B cell (primary cell): ENCODE measurements around the gene TBC1D20. TPM values are rescaled to one million over a fixed set of nuclear protein-coding genes. Genes with fewer than 3 reads are reported as not detected.

Source experiments
- ATAC-seq: fragments of 200-7000 bp; cut with Tn5 transposase; one replicate; pipeline ENCODE4 v1.10.0; 2021; ENCODE audit warnings: low read depth, mild to moderate bottlenecking, moderate number of reproducible peaks, moderate library complexity
- CTCF ChIA-PET: fragments of 350-600 bp; sonication (Branson Sonifier 250); formaldehyde crosslinking; loops from one replicate; lab custom pipeline; 2021; ENCODE audit warnings: antibody characterized with exemption, inconsistent platforms; lab: Charles Lee
- POLR2A ChIA-PET: fragments of 350-600 bp; sonication (Branson Sonifier 250); formaldehyde crosslinking; loops from one replicate; lab custom pipeline; 2021; ENCODE audit warnings: antibody characterized with exemption; lab: Charles Lee
- DNase-seq: peaks from one replicate; pipeline ENCODE4 v3.0.0; 2013
- H2AFZ ChIP-seq: 2 replicates; pipeline ENCODE4 v1.6.1; 2012; ENCODE audit warnings: mild to moderate bottlenecking, low read depth, low read length; ENCODE audit not compliant: insufficient read depth, poor library complexity, severe bottlenecking
- H3K27ac ChIP-seq, 2 donors: 1 replicate in 1 of 2; 2 replicates in 1 of 2; pipeline ENCODE4 v1.5.1; 2012 to 2013; ENCODE audit warnings: low read length in 2 of 2, mild to moderate bottlenecking in 2 of 2, moderate library complexity in 1 of 2
- H3K27me3 ChIP-seq, 4 experiments: fragments of 200-600 bp in 1 of 4; sonication (generic) in 1 of 4; replicated peaks in 1 of 4; 1 replicate in 2 of 4; 2 replicates in 2 of 4; pipeline versions ENCODE4 v1.6.1 to v1.7.0; 2013 to 2016; ENCODE audit warnings: low read length in 3 of 4, mild to moderate bottlenecking in 2 of 4, mixed read lengths in 1 of 4, moderate library complexity in 1 of 4; ENCODE audit not compliant: insufficient read depth in 4 of 4, control insufficient read depth in 3 of 4; ENCODE audit errors: control extremely low read depth in 1 of 4
- H3K36me3 ChIP-seq, 2 experiments: replicated peaks in 1 of 2; 1 replicate in 1 of 2; 2 replicates in 1 of 2; pipeline versions ENCODE4 v1.6.1 to v1.7.1; 2013; ENCODE audit warnings: low read length in 1 of 2; ENCODE audit not compliant: insufficient read depth in 2 of 2, control insufficient read depth in 1 of 2; ENCODE audit errors: control extremely low read depth in 1 of 2, extremely low read depth in 1 of 2
- H3K4me1 ChIP-seq, 2 donors: fragments of 200-600 bp in 1 of 2; sonication (generic) in 1 of 2; 1 replicate in 1 of 2; 2 replicates in 1 of 2; pipeline versions ENCODE4 v1.5.1 to v1.6.1; 2013 to 2017; ENCODE audit warnings: low read length in 2 of 2; ENCODE audit not compliant: control insufficient read depth in 2 of 2, insufficient read depth in 2 of 2
- H3K4me2 ChIP-seq: replicated peaks from 2 replicates; pipeline ENCODE3; 2012; ENCODE audit warnings: mild to moderate bottlenecking, low read depth, low read length; ENCODE audit not compliant: poor library complexity, severe bottlenecking
- H3K4me3 ChIP-seq, 5 experiments: fragments of 200-600 bp in 1 of 5; sonication (generic) in 1 of 5; 1 replicate in 3 of 5; 2 replicates in 2 of 5; pipeline versions ENCODE4 v1.5.1 to v1.7.0; 2011 to 2016; ENCODE audit warnings: low read length in 4 of 5, mild to moderate bottlenecking in 4 of 5, low read depth in 2 of 5, control low read depth in 1 of 5, moderate library complexity in 1 of 5; ENCODE audit not compliant: insufficient read depth in 1 of 5; ENCODE audit errors: control extremely low read depth in 1 of 5, extremely low read depth in 1 of 5
- H3K79me2 ChIP-seq: fragments of 200-600 bp; sonication (generic); one replicate; pipeline ENCODE4 v1.6.0; 2016; ENCODE audit warnings: low read length; ENCODE audit not compliant: control insufficient read depth, insufficient read depth
- H3K9ac ChIP-seq: fragments of 200-600 bp; sonication (generic); 2 replicates; pipeline ENCODE4 v1.6.1; 2017; ENCODE audit warnings: mild to moderate bottlenecking, low read length, moderate library complexity
- H3K9me3 ChIP-seq, 3 donors: one replicate each; pipeline versions ENCODE4 v1.6.1 to v1.7.1; 2013; ENCODE audit warnings: low read length in 2 of 3; ENCODE audit not compliant: control insufficient read depth in 2 of 3, insufficient read depth in 1 of 3; ENCODE audit errors: control extremely low read depth in 1 of 3
- H4K20me1 ChIP-seq: 2 replicates; pipeline ENCODE4 v1.6.0; 2012; ENCODE audit warnings: mild to moderate bottlenecking, low read length; ENCODE audit not compliant: insufficient read depth, control insufficient read depth, poor library complexity, severe bottlenecking
- H3K27ac Mint-ChIP-seq: one replicate; pipeline ENCODE4 v1.8.0; 2021; ENCODE audit warnings: mixed read lengths
- H3K27me3 Mint-ChIP-seq: one replicate; pipeline ENCODE4 v1.8.0; 2021; ENCODE audit warnings: mixed read lengths
- H3K4me1 Mint-ChIP-seq: one replicate; pipeline ENCODE4 v1.8.0; 2021; ENCODE audit warnings: mixed read lengths
- H3K4me3 Mint-ChIP-seq: one replicate; pipeline ENCODE4 v1.8.0; 2021; ENCODE audit warnings: mixed read lengths
- H3K9me3 Mint-ChIP-seq: one replicate; pipeline ENCODE4 v1.8.0; 2022; ENCODE audit warnings: mixed read lengths; ENCODE audit not compliant: insufficient read depth
- CTCF ChIP-seq: fragments of 200-600 bp; IDR thresholded peaks from one replicate; pipeline ENCODE4 v1.8.0; 2022; ENCODE audit warnings: antibody characterized with exemption, mild to moderate bottlenecking
- EZH2 ChIP-seq: IDR thresholded peaks from 2 replicates; pipeline ENCODE4 v1.6.1; 2012; ENCODE audit warnings: borderline replicate concordance, low read depth, mild to moderate bottlenecking, moderate library complexity, low read length; ENCODE audit not compliant: insufficient read depth, poor library complexity, severe bottlenecking
- WGBS: methylation state at CpG from one replicate; pipeline ENCODE4 v1.1.5; 2013; ENCODE audit warnings: missing lambda C conversion rate; ENCODE audit not compliant: insufficient coverage; 5-methylcytosine and 5-hydroxymethylcytosine counted together
- intact Hi-C: fragments of 100-400 bp; cut with micrococcal nuclease; formaldehyde crosslinking; loops from one replicate; pipeline ENCODE4 v1.10.0; 2022
- polyA plus RNA-seq: library from polyadenylated mRNA; depleted of rRNA; stranded (reverse); fragments of >200 nt; gene quantifications from 2 replicates; pipeline ENCODE4 v1.2.3, GENCODE V29; 2012
- total RNA-seq, 2 donors: library from RNA; stranded (reverse); fragments of 120-200 nt in 1 of 2; gene quantifications; 1 replicate in 1 of 2; 2 replicates in 1 of 2; pipeline versions ENCODE4 v1.2.3 to v1.2.4, GENCODE V29; 2013 to 2022

TBC1D20 gene
- total and polyA plus RNA-seq, 2 donors (not counting 1 experiment from before 2014, with no cell fraction given), result 31.7 to 40.0 TPM

- H3K4me1 Mint-ChIP-seq, result peaks cover 23% of the 10 kb centered on the region
- no peaks in the 10 kb centered on the region for H3K27me3 ChIP-seq
- H4K20me1 ChIP-seq, result no peaks in the 10 kb centered on the region
- no peak for DNase-seq
- no peak overlapping the region for H2AFZ ChIP-seq
- TF ChIP-seq EZH2 (no peak), CTCF (no peak)
- ATAC-seq, result no peak
- no peaks in the 10 kb centered on the region for H3K9me3 Mint-ChIP-seq
- H3K4me3 Mint-ChIP-seq, result no peak overlapping the region
- POLR2A ChIA-PET, result interaction anchor here (0.6 kb wide), 2 partner anchors 21 to 28 kb away, joined by 3 to 6 read pairs; no protein-coding TSS in a partner anchor
- H3K4me1 ChIP-seq, result peaks cover 23 to 25% of the 10 kb centered on the region in 2 donors
- CTCF ChIA-PET, result interaction anchor here (0.9 to 1.5 kb wide), 2 partner anchors 10 to 22 kb away, joined by 3 to 6 read pairs; partner anchors contain the start of gene TRIB3
- H3K27me3 Mint-ChIP-seq, result no peaks in the 10 kb centered on the region
- H3K4me3 ChIP-seq, result no peak overlapping the region
- H3K27ac ChIP-seq, result no peak overlapping the region
- 0% methylated on average over 1 of the region's 2 CpGs for WGBS
- H3K9me3 ChIP-seq, result peaks cover 0 to 5% (median 4%) of the 10 kb centered on the region in 3 donors
- H3K27ac Mint-ChIP-seq, result no peak overlapping the region
- peak overlapping the region; percentile 35 for H3K4me2 ChIP-seq
- H3K36me3 ChIP-seq, result peaks cover 0 to 5% of the 10 kb centered on the region in 2 experiments
- H3K79me2 ChIP-seq, result no peaks in the 10 kb centered on the region
- intact Hi-C loops, result no loop called here
- H3K9ac ChIP-seq, result no peak overlapping the region
These were observed 59.8 kb downstream of the TBC1D20 start for GRCh38 chr20:402496-402885.

GRCh38 chr20:401682-402495 lies 60.4 kb downstream of the TBC1D20 start:
- POLR2A ChIA-PET, result interaction anchor here (0.6 kb wide), 2 partner anchors 21 to 924 kb away, joined by 3 to 6 read pairs; no protein-coding TSS in a partner anchor
- DNase-seq (no peak), ATAC-seq (no peak)
- 87% methylated on average over 6 of the region's 9 CpGs for WGBS
- no peaks in the 10 kb centered on the region for H4K20me1 ChIP-seq
- no peaks in the 10 kb centered on the region for H3K27me3 ChIP-seq
- Mint-ChIP-seq H3K4me3 (no peak overlapping the region), H3K9me3 (no peaks in the 10 kb centered on the region), H3K27ac (no peak overlapping the region), H3K4me1 (peaks cover 17% of the 10 kb centered on the region), H3K27me3 (no peaks in the 10 kb centered on the region)
- intact Hi-C loops, result no loop called here
- no peak overlapping the region for H2AFZ ChIP-seq
- H3K79me2 ChIP-seq, result no peaks in the 10 kb centered on the region
- no peak overlapping the region for H3K27ac ChIP-seq
- H3K4me3 ChIP-seq, result no peak overlapping the region
- H3K9ac ChIP-seq, result no peak overlapping the region
- H3K9me3 ChIP-seq, result peaks cover 0 to 5% (median 4%) of the 10 kb centered on the region in 3 donors
- peaks cover 0 to 11% of the 10 kb centered on the region in 2 experiments for H3K36me3 ChIP-seq
- no peak for TF ChIP-seq EZH2
- no peak for TF ChIP-seq CTCF
- CTCF ChIA-PET, result interaction anchor here (0.6 to 1.0 kb wide), 2 partner anchors 19 to 155 kb away, joined by 3 read pairs; no protein-coding TSS in a partner anchor
- peaks cover 17 to 19% of the 10 kb centered on the region in 2 donors for H3K4me1 ChIP-seq
- peak overlapping the region; percentile 35 for H3K4me2 ChIP-seq
